Stimulated activated CD4-positive, alpha-beta T cell treated with anti-CD3 and anti-CD28 coated beads, TNF-alpha, amount 100 ng/mL, for 1 hour (primary cell): ENCODE data around the gene MEIKIN.

Experiments
- DNase-seq, 3 donors: peaks; one replicate each; pipeline ENCODE4 v3.0.0-alpha.2; 2020; ENCODE audit warnings: low read depth in 3 of 3, low spot score in 1 of 3

MEIKIN gene, protein sequence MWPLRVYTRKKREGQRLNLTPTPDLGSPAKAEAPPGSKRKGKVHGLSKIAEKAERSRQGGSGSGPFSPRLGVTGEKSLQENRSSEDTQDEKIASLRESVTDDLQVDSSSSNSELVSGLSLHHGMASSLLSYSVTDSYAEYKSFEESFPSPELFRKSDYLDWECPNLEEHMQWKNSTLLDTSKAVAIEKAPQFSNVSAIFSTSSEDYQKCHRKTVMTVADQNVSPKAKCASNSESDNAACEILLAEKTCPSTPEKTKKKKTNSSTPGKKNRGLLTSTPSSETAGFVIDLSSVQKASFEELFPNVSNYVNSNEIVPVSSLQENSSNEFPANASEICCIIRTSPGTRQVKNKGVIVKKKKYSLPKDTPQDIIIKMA

DNA sequence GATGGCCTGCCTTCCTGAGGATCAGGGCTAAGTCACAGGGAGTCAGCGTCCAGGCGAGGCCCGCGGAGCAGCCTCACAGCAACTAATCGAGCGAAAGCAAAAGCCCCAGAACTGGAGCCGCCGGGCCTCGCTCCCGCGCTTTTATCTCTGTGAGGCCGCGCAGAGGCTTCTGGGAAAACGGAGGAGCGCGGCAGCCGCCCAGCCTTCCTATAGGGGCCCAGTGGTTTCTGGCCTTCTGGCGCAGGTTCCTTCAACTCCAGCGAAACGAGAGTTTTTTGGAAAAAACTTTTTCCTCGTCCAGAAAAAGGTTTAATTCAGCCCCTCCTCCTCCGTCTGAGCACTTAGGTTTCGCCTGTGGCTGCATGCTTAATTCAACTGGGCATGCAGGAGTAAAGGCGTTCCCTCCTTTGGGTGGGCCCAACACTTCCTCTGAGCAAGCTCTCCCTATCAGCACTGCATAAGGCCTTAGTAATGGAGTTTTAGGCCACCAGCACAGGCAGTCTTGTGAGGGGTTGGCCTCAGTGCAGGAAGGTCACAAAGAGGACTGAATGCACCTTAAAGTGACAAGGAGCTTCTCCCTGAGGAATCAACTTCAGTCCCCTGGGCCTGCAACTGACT lies at the start of gene MEIKIN:
Gene MEIKIN, minus strand, starts transcription at position 113 of the 618 bp plus-strand sequence. CDS start 158 bp downstream, outside the sequence.
- DNase-seq, result no peak

DNA sequence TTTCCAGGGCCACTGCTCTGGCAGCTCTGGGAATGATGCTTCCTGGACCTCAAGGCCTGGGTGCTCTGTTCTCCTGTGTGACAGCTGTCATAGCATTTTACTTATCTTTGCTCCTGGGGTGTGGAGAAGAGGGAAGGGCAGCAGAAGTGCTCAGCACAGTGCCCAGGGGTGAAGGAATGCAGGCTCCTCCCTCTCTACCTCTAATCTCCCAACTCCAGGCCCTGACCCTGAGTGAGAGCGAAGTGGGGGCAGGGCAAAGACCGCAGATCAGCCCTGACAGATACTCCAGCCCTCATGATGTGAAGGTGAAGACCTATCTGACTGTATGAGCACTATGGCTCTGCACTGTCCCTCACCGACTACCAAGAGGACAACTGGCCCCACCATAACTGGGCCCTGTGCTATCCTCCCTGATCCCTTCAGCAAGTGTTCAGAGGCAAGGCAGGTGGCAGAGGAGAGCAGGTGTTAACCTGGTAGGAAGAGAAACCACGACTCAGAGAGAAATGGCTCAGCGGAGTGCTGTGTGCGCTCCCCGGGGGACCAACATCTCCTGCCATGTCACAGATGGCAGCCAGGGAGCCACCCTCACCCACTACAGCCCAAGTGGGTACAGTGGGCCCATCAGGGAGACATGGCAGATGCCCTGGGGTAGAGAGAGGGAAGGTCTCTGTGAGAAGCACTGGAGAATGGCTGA lies 49.2 kb upstream of the MEIKIN start:
- DNase-seq, result no peak

DNA sequence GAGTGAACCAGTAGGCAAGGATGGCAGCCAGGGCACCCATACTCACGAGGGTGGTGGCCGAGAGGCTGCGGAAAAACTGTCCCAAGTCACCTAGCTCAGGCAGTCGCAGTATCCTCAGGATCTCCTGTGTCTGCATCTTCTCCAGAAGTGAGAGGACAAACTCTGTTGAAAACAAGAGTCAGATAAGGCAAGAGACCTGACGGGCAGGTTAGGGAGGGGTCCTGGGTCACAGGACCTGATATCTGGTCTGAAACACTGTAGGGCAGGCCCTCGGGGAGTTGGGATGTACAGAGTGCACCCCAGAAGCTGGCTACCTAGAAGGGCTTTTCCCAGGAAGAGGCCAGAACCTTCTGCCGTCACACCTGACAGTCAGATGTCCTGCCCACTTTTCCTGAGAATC lies 48.6 kb upstream of the MEIKIN start:
- no peak for DNase-seq

DNA sequence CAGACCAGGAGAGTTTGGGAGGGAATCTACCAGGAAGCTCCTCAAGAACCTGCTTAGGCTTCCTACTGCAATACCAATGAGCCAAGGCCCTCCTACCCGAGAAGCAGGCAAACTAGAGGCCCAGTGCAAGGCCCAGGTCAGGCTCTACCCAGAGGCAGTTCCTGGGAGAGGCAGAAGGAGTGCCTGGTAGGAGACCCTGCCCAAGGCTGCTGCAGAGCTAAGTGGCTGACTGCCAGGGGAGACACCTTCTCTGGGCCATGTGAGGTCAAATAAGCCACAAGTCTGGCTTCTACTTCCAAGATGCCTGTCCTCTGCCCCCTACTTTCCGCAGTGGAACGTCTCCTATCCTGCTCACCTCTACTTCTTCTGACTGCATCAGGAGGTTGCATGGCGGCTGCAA lies 48.2 kb upstream of the MEIKIN start:
- DNase-seq, result no peak

DNA sequence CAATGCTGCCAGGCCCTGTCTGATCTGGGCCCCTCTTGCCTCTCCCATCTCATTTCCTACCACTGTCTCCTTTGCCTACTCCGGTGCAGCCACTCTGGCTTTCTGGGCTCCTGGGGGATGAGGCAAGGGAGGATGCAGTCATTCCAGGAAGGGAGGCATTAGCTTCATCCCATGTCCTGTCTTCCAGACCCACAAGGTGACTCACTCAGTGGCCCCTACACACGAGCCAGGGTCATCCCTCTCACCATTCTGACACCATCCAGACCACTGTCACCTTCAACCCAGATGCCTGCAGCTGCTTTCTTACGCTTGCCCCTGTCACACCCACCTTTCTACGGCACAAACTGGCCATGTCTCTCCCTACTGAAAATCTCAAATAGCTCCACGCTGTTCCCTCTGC lies 46.9 kb upstream of the MEIKIN start:
- DNase-seq, result no peak

DNA sequence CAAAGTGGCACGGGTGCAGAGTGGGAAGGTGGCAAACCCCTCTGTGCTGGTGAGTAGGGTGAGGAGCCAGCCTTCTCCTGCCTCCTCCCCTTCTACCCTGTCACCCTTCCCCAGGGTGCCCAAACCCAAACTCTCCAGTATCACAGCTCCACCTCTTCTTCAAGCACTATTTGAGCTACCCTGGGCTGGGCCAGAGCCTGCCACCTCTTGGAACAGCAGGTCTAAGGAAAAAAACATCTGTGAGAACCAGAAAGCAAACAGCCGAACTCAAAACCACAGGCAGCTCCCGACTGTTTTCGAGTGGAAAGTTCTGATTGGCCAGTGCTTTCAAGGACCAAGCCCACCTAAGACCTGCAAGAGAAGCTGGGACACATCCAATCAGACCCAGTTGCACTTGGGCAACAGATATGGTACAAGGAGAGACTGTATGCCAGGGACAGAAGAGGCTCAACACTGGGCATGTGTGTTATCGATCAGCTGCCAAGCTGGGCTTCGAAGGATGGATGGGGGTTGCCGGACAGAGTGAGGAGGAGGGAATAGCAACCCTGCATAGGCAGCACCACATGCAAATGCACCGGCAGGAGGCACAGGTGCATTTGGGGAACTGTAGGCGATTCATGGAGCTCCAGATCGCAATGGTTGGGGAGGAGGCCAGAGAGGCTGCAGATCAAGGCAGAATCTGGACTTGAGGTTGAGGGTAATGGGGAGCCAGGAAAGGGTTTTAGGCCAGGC lies 46.3 kb upstream of the MEIKIN start:
- no peak for DNase-seq

DNA sequence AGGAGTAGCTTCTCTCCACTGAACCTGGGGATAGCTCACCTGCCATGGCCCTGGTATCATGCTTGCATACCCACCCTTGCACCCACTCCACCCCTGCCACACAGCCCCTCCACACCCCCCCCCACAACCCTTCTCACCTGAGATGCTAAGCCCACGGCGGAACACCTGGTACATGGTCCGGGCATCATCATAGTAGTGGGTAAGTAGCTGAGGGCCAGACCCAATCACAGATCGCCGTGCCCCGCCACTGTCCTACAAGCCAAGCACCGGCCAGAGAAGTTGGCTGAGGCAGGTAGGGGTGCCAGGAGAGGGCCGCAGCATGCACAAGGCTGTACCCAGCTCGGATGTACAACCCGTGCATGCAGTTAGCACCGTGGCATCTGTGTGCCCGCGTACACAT lies 45.3 kb upstream of the MEIKIN start:
- DNase-seq, result no peak

DNA sequence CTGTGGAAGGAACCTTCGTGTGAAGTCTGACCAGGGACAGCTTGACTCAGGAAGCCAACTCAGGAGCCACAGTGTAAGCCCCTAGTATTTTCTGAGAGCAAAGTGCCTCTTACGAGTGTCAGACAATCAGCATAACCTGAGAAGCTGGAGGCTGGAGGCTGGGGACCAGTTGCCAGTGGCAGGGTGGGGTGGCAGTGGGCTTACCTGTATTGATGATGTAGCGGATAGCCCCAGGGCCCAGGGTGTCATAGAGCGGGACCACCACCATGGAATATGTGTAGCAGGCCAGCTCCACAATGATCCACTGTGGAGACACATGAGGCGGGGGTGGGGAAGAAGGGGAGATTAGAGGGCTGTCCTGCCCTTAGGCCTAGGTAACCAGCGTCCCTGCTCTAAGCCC lies 43.1 kb upstream of the MEIKIN start:
- DNase-seq, result no peak

DNA sequence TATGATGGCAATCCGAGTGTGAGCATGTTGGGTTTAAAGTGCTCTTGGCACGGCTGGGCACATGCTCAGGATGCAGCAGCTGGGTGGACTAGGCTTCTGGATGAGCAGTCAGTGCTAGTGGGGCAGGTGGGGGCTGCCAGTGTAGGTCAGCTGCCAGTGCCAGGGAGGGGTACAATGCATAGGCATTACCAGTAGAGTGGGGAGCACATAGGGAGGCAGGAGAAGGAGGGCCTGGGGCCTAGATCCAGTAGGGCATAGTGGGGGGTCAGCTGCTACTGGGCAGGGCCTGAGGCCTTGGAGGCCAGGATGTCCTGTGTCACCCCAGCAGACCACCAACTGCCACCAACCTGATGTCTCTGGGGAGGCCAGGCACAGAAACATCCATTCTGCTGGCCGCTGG lies 41.8 kb upstream of the MEIKIN start:
- DNase-seq, result no peak

DNA sequence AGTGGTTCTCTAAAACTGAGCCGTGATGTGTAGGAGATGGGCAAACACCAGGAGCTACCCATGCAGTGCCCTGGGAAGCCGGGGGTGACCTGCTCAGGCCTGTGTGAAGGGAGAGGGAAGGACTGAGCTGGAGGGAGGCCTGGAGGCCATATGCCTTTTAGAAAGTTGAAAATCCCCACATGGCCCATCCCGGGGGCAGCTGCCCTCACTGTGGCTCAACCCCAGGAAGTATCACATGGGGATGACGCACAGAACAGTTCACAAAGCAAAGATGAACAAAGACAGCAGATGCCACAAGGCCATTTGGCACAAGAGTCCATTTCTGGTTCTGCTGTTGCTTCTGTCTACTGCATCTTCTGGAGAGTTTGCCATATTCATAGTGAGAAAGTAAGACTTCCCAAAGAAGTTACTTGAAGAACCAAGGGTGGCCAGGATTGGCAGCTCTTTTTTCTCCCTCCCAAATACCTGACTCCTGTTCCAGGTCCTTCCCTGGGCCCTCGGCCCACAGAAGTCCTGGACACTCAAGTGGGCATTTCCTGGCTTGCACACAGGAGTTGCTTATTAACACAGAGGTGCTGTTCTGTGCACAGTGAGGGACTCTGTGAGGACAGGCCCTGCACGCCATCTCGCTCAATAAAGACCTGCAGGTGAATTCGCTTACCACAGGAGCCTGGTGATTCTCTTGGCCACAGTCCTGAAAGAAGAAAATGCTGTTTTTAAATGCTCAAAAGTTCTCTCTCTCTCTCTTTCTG lies 40.9 kb upstream of the MEIKIN start:
- DNase-seq, result no peak

DNA sequence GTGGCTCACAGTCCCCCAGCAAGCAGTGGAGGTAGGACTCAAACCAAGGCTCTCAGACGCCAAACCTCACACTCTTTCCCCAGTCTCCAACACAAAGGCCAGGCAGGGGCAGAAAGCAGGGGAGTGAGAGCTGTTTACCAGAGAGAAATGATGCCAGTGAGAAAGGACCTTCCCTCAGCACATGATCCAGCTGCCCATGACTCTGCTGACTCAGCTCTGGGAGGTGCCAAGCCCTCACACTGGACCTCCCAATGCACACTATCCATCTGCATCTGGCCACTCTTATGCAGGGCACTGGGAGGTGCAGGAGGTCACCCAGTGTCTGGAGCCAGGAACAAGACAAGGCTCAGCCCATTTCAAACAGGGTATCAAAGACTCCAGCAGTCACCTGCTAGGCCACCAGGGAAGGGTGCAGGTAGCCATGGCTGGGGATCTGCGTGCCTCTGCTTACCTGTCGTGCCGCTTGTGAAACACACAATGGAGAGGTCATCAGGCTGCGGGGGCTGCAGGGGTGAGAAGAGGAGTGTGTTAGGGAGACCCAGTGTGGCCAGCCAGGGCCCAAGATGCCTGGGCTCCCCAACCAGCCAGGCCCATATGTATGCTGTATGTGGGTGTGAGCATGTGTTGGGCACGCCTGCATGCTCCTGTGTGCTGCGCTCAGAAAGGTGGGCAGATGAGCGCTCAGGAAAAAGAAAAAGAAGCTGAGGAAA lies 39.6 kb upstream of the MEIKIN start:
- no peak for DNase-seq

DNA sequence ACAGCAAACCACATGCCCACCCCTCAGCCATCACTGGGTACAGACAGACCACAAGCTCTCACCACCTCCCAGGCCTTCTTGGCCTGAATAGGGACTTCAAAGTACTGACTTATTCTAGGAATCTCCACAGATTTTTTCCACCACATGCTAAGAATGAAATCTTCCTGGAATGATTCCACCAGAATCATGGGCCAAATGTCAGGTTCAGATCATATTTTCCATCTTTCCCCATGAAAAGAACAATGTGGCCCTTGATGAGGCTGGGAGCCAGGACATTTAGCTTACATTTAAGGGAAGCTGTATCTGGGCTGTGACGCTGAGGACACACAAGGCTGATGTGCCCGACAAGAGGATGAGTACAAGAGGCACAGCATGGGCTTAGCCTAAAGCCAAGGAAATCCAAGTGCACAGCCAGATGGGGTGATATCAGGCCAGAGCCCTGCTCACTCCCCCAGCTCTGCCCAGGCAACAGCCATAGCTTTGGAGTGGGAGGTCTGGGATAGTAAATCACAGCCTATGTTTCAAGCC lies 37.8 kb upstream of the MEIKIN start:
- no peak for DNase-seq

DNA sequence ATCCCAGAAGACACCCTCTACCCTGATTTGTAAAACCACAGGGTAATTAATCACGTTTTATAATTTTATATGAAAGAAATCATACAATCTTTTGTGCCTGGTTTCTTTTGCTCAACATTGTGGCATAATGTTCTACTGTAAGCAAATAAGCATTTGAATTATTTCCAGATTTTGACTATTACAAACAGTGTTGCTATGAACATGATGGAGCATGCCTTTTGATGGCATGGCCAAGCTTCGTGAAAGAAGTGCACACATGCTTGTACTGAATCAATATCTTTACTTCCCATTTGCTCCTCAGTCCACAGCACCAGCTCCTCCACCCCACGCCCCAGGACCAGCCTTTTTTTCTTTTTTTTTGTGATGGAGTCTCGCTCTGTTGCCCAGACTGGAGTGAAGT lies 36.1 kb upstream of the MEIKIN start:
- no peak for DNase-seq

DNA sequence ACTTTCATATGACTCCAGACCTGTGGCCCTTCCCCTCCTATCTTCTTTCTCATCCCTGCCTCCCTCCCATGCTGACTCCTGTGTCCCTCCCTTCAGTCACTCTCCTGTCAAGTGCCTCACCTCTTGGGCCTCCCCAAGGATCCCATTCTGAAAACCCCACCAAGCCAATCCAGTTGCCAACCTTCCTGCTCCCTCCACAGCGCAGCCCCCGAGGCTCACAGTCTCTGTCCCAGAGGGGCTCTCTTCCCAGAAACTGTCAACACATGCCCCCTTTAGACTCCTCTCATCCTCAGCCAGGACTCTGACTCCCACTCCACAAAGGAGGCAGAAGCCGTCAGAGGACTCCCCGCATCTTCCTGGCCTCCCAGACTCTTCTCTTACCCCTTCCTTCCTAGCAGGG lies 35.2 kb upstream of the MEIKIN start:
- DNase-seq, result no peak

DNA sequence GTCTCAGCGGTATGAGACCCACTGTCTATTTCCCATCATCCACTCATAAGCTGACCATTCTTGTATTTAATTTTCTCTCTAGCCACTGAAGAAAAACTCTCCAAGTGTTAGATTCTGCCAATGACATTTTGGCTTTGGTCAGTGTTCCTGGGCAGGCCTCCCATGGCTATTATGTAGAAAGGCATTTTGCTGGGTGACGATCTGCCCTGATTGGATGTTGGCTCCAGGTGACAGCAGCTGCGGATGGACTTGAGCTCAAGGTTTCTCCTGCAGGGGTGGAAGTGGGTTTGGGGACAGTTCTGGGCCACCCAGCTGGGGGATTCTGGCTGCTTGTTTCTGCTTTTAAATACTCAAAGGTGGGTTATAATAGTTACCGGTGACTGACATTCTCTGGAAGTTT lies 34.4 kb upstream of the MEIKIN start:
- no peak for DNase-seq

DNA sequence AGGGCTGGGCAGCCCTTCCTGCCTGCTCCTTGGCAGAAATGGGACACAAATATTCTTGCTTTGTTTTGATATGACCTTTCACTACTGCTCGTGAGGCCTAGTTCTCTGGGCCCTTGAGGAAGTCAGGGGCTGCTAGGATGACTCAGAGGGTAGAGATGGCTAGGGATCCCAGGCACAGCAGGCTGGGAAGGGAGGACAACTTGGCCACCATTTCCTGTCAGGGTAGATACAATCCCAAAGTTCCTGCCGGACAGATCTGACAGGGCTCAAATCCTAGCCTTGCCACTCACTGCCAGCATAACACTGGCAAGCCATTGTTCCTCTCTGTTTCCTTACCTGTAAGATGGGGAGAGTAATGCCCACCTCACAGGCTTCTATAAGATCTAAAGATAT lies 31.7 kb upstream of the MEIKIN start:
- no peak for DNase-seq

DNA sequence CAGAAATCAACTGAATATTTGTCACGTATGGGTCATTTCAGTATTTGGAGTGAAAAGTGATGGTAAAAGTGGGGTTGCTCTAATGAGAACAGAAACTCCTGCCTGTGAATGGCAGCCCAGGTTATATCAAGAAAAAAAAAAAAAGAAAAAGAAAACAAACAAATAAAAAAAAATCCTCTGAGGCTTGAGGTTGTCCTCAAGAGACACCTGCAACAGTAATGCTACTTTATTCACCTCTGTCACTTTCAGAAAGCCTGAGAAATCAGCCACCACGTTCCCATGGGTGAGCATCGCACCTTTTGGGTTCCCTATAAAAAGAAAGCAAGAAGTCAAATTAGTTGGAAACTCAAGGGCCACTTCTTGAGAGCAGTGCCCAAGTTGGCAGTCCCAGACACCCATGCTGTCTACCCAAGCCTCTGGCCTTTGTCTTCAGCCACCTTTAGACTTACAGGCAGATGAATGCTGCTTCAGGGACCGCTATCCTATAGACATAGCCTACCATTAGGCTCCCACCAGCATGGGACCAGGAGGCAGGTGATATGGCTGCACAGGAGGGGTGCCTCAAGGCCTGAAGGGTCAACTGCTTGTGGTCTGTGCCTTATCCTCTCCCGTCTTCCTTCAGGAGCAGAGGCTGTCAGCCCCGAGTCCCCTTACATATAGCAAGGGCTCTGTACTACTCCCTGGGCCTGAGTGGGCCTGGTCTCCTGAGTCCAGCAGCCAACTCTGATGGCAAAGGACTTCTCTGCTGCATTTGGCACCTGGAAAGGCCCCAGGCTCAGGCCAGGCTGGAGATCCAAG lies 31.1 kb upstream of the MEIKIN start:
- DNase-seq, result no peak

DNA sequence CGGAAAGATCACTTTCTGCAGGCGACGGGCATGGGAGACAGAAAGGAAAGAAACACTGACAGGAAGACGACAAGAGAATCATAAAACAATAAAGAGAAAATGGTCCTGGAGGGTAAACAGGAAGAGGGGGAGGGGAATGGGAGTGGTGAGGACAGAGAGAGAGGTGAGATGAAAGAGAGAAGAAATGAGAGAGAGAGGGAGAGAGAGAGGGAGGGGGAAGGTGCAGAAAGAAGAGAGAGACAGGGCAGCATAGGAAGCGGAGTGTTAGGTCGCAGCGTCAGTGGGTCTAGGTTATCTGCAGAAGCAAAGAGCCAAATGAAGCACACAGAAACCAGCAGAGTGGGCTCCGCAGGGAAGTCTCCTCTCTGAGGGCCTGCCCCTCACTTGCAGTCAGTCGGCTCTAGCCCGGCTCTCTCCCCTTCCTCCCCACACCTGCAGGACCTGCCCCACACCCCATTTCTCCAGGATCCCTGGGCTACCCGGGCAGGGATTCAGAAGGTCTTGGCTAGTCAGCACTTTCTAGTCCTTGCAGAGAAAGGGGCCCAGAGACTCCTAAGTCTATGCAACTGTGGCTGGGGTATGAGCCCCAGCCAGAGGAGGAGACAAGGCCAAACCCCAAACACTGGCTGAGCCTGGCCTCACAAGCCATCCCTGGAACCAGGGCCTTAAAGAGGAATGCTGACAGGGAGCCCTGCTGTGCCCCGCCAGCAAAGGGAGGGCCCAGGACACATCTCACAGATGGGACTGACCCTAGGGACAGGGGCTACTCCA lies 29.7 kb upstream of the MEIKIN start:
- DNase-seq, result no peak

DNA sequence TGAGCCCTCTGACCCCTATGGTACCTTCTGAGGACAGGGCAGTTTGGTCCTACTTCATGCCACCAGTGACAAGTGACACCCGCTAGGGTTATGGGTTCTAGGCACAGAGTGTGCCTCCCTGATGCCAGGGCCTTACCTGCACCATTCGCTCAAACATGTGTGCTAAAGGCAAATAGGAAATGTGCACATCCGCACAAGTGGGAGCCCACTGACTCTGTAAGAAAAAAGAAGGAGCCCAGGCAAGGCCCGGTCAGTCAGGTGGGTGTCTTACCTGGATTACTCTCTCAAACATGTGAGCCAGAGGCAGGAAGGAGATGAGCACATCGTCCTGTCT lies 29.1 kb upstream of the MEIKIN start:
- DNase-seq, result no peak
